ENCODE results near the gene DLG5.

DLG5 gene

GRCh38 chr10:77911535-77912123 lies 14.9 kb downstream of the DLG5 start:
- DNase-seq: no peak

GRCh38 chr10:77910524-77911145 lies 15.9 kb downstream of the DLG5 start:
- no peak for DNase-seq

GRCh38 chr10:77909749-77910375 lies 16.7 kb downstream of the DLG5 start:
- no peak for DNase-seq

DNA sequence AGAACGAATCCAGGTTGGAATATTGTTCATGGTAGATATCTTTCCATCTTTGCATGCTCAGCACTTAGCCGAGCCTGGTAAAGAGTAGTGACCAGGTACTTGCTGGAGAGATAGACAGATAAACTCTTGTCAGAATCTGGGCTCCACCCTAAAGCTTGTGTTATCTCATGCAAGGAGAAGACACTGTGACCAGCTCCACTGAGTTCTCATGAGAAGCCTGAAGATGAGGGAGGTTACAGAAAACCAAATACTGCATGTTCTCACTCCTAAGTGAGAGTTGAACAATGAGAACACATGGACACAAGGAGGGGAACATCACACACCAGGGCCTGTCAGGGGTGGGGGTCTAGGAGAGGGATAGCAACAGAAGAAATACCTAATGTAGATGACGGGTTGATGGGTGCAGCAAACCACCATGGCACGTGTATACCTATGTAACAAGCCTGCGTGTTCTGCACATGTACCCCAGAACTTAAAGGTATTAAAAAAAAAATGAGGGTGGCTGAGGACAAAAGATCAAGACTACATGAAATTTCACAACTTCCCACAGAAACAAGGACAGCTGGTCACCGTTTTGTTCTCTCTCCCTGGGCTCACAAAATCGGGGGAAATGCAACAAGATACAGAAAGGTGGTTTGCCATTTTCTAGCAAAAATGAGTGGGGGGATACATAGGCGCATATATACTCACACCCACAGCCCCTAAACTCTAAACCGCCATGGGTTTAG lies 17.4 kb downstream of the DLG5 start:
- DNase-seq: no peak

DNA sequence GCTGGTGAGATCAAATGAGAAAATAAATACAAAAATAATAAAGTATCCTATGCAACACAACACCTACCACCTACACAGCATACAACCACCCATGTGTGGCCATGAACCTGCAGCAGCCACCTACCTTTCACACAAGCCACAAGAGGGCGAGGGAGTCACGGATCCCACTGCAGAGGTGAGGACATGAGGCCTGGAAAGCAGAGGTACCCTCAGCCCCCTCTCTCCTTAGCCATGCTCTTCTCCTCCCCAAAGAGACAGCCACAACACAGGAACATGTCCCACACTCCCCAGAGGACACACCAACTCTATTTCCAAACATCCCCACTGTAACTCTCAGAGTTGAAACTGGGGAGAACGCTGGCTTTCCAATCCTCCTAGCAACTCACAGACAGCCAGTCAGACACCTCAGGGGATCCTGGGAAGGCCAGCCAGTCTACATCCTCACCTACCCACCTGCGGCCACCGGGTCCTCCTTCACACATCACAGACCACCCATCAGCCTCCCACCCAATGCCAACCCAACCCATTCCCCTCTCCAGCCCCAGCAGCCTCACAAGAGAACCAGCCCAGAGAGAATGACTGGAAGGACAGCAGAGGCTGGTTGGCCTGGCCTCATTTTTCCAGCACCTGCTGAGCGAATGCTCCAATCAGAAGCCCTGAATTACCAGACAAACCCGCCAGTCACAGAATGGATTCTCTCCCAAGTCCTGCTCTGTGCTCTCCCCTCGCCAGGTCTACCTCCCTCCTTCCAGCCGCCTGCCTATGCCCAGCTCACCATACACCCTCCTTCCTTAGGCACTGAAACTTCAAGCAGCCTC lies 18.4 kb downstream of the DLG5 start:
- DNase-seq: no peak

GRCh38 chr10:77907462-77907861 lies 19.1 kb downstream of the DLG5 start:
- DNase-seq: no peak

DNA sequence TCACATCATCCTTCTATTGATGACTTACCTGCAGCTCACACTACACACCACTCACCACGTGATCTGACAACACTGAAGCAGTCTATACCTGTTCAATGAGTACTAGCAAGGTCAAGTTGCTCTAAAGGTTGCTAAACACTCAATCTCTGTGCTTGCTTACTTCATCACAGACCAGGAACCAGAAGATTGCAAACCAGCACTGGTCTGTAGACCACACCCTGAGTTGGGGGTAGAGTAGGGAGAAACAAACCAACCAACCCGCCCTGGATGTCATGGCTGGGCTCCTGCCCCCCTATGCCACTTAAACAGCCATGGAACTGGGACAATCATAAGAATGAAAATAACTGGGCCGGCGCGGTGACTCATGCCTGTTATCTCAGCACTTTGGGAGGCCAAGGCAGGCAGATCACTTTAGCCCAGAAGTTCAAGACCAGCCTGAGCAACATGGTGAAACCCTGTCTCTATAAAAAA lies 19.6 kb downstream of the DLG5 start:
- no peak for DNase-seq

GRCh38 chr10:77905781-77906180 lies 20.8 kb downstream of the DLG5 start:
- DNase-seq: no peak

- DNase-seq: no peak
Measured at GRCh38 chr10:77905086-77905748, 21.3 kb downstream of the DLG5 start.

DNA sequence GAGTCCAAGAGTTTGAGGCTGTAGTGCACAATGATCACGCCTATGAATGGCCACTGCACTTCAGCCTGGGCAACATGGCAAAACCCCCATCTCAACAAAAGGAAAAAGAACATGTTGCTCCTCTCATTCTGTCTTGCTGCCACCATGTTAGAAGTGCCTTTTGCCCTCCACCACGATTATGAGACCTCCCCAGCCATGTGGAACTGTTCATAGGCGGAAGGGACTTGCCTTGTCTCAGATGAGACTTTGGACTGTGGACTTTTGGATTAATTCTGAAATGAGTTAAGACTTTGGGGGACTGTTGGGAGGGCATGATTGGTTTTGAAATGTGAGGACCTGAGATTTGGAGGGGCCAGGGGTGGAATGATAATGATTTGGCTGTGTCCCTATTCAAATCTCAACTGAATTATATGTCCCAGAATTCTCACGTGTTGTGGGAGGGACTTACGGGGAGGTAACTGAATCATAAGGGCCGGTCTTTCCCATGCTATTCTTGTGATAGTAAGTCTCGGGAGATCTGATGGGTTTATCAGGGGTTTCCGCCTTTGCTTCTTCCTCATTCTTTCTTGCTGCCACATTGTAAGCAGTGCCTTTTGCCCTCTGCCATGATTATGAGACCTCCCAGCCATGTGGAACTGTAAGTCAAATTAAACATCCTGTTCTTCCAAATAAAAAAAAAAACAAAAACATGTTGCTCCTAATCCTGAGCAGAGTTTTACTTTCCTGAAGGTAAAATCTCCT lies 22.3 kb downstream of the DLG5 start:
- no peak for DNase-seq

GRCh38 chr10:77902159-77902558 lies 24.4 kb downstream of the DLG5 start:
- no peak for DNase-seq

DNA sequence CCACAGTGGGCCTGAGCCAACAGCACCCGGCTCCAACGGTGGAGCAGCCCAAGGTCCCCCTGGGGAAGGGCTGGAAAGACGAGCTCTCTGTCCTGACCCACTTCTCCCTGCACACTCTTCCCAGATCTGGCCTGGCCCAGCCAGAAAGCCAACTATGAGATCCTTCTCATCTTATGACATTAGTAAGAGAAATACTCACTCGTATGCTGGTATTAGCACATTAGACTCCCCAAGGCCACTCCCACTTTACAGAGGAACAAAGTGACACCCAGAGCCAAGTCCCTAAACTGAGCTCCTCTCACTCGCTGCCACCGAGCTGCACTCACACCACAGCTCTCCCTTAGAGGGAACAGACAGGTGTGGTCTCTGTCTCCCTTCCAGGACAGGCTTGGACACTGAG lies 24.8 kb downstream of the DLG5 start:
- DNase-seq: no peak

- DNase-seq: no peak
Measured at GRCh38 chr10:77899690-77900089, 26.9 kb downstream of the DLG5 start.

GRCh38 chr10:77899080-77899477 lies 27.5 kb downstream of the DLG5 start:
- no peak for DNase-seq

DNA sequence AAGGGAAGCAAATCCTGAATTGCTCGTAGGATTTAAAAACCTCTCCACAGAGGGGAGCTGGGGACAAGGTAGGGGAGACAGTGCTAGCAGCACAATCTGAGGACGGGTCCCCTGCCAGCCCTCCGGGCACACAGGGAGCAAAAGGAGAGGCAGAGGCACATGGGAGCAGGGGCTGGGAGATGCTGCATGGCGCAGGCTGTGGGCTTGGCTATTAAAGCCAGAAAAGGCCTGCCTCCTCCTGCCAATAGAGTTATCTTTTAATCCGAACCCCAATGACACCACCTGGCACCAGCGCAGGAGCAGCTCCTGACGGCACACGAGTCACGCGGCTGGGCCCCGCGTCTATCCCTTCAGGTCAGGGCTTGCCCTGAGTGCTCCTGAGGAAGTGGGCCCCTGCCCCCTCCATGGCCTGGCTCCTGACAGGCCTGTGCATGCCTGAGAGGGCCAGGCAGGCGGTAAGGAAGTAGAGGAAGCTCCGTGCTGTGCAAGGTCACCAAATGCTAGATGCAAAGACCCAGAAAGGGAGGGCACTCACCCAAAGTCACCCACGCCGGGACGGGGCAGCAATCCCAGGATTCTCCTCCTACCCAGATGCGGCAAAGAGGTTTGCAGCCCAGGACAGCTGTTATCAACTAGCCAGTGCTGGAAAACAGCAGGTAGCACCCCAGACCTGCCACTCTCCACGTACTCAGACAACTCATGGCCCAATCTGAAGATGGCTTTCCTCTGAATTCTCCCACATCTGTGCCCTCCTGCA lies 28.1 kb downstream of the DLG5 start:
- no peak for DNase-seq

- no peak for DNase-seq
Measured at GRCh38 chr10:77896058-77896457, 30.5 kb downstream of the DLG5 start.

GRCh38 chr10:77894058-77894457 lies 32.5 kb downstream of the DLG5 start:
- DNase-seq: no peak

DNA sequence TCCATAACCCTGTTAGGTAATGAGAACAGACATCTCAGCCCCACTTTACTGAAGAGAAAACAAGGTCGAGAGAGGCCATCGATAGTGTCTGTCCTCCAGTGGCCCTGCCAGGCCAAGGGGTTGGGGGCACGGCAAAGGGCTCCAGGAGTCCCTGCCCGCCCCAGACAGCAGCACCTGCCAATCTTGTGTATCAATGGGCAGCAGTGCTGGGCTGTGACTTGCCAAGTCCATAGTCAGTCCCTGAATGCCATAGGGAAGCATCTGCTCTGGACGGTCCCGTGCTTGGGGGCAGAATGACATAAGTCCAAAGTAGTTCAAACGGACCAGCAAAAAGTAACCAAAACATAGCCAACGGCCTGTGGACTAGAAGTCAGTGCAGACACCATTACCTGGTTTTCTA lies 33.2 kb downstream of the DLG5 start:
- no peak for DNase-seq

- DNase-seq: no peak
Measured at GRCh38 chr10:77892761-77893160, 33.8 kb downstream of the DLG5 start.

GRCh38 chr10:77892021-77892739 lies 34.4 kb downstream of the DLG5 start:
- DNase-seq: no peak
